Fibroblast of lung (primary cell): ENCODE data around the gene PPM1D. TPM values are rescaled to one million over a fixed set of nuclear protein-coding genes. Genes with fewer than 3 reads are reported as not detected.
"Not testable (repeated sequence)": the region's sequence is repeated elsewhere in the genome, so short reads cannot be mapped to it uniquely, and the experiment has no call there.

ENCODE experiments used
- DNase-seq, 2 donors: peaks; one replicate each; pipeline versions ENCODE4 v3.0.0 to v3.0.0-alpha.2; 2010; ENCODE audit warnings: low read depth in 2 of 2
- H2AFZ ChIP-seq: 2 replicates; pipeline ENCODE4 v1.5.1; 2012; ENCODE audit warnings: low read length, control low read depth, inconsistent platforms
- H3K27ac ChIP-seq: 2 replicates; pipeline ENCODE4 v1.5.1; 2011; ENCODE audit warnings: low read length, control low read depth; ENCODE audit not compliant: insufficient read depth
- H3K27me3 ChIP-seq: 2 replicates; pipeline ENCODE4 v1.5.1; 2011; ENCODE audit warnings: mild to moderate bottlenecking, low read length; ENCODE audit not compliant: control insufficient read depth, insufficient read depth
- H3K36me3 ChIP-seq: 2 replicates; pipeline ENCODE4 v1.5.1; 2011; ENCODE audit warnings: low read length; ENCODE audit not compliant: control insufficient read depth, insufficient read depth
- H3K4me1 ChIP-seq: 2 replicates; pipeline ENCODE4 v1.5.1; 2011; ENCODE audit warnings: low read length; ENCODE audit not compliant: control insufficient read depth, insufficient read depth; ENCODE audit errors: extremely low read depth
- H3K4me2 ChIP-seq: 2 replicates; pipeline ENCODE4 v1.5.1; 2011; ENCODE audit warnings: low read length, control low read depth; ENCODE audit not compliant: insufficient read depth; ENCODE audit errors: extremely low read depth
- H3K4me3 ChIP-seq, 4 experiments: fragments of 200-600 bp in 1 of 4; sonication (generic) in 1 of 4; replicated peaks in 1 of 4; 2 replicates each; pipeline ENCODE4 v1.5.1; 2011 to 2016; ENCODE audit warnings: low read length in 4 of 4, low read depth in 3 of 4, mild to moderate bottlenecking in 3 of 4, control low read depth in 2 of 4, inconsistent platforms in 1 of 4, mixed read lengths in 1 of 4; ENCODE audit not compliant: insufficient read depth in 1 of 4; ENCODE audit errors: control extremely low read depth in 1 of 4
- H3K79me2 ChIP-seq: 2 replicates; pipeline ENCODE4 v1.5.1; 2012; ENCODE audit warnings: mild to moderate bottlenecking, low read length, inconsistent platforms; ENCODE audit not compliant: control insufficient read depth, insufficient read depth
- H3K9ac ChIP-seq: 2 replicates; pipeline ENCODE4 v1.5.1; 2011; ENCODE audit warnings: mild to moderate bottlenecking, low read length, control low read depth; ENCODE audit not compliant: insufficient read depth
- H3K9me3 ChIP-seq: 2 replicates; pipeline ENCODE4 v1.5.1; 2012; ENCODE audit warnings: low read depth, low read length; ENCODE audit not compliant: control insufficient read depth, insufficient read depth
- H4K20me1 ChIP-seq: 2 replicates; pipeline ENCODE4 v1.5.1; 2011; ENCODE audit warnings: low read length; ENCODE audit not compliant: control insufficient read depth, insufficient read depth; ENCODE audit errors: extremely low read depth
- EZH2 ChIP-seq: IDR thresholded peaks from 2 replicates; pipeline ENCODE4 v1.5.1; 2012; ENCODE audit warnings: low read length, control low read depth, mild to moderate bottlenecking; ENCODE audit errors: missing control alignments
- polyA plus RNA-seq, 2 donors: library from polyadenylated mRNA; depleted of rRNA in 1 of 2; stranded (reverse) in 1 of 2; unstranded in 1 of 2; fragments of >200 nt; gene quantifications; 2 replicates each; pipeline ENCODE4 v1.2.1, GENCODE V29; 2011 to 2012; ENCODE audit warnings: missing spikeins in 1 of 2
- total RNA-seq: library from RNA; depleted of rRNA; stranded (reverse); fragments of >200 nt; gene quantifications from 2 replicates; pipeline ENCODE4 v1.2.1, GENCODE V29; 2014
- TF ChIP-seq, protein P1 (sequence below), 2 donors: IDR thresholded peaks in 1 of 2; conservative IDR thresholded peaks in 1 of 2; 1 replicate in 1 of 2; 2 replicates in 1 of 2; pipeline ENCODE4 v1.5.1; 2011 to 2012; ENCODE audit warnings: low read length in 2 of 2, control low read depth in 1 of 2, inconsistent platforms in 1 of 2, low read depth in 1 of 2, mild to moderate bottlenecking in 1 of 2

PPM1D gene
- total and polyA plus RNA-seq, 2 donors (not counting 1 experiment from before 2014, with no cell fraction given), result 6.8 to 12.4 TPM

- no peak for DNase-seq
- Histone ChIP-seq H3K27me3 (no peaks in the 10 kb centered on the region), H3K79me2 (no peaks in the 10 kb centered on the region), H3K9ac (no peak overlapping the region), H3K27ac (no peak overlapping the region), H3K36me3 (no peaks in the 10 kb centered on the region), H2AFZ (no peak overlapping the region), H3K9me3 (no peaks in the 10 kb centered on the region), H4K20me1 (no peaks in the 10 kb centered on the region), H3K4me2 (no peak overlapping the region), H3K4me3 (no peak overlapping the region), H3K4me1 (no peaks in the 10 kb centered on the region)
- TF ChIP-seq, protein P1, sequence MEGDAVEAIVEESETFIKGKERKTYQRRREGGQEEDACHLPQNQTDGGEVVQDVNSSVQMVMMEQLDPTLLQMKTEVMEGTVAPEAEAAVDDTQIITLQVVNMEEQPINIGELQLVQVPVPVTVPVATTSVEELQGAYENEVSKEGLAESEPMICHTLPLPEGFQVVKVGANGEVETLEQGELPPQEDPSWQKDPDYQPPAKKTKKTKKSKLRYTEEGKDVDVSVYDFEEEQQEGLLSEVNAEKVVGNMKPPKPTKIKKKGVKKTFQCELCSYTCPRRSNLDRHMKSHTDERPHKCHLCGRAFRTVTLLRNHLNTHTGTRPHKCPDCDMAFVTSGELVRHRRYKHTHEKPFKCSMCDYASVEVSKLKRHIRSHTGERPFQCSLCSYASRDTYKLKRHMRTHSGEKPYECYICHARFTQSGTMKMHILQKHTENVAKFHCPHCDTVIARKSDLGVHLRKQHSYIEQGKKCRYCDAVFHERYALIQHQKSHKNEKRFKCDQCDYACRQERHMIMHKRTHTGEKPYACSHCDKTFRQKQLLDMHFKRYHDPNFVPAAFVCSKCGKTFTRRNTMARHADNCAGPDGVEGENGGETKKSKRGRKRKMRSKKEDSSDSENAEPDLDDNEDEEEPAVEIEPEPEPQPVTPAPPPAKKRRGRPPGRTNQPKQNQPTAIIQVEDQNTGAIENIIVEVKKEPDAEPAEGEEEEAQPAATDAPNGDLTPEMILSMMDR (conservative IDR thresholded peaks at IDR 0.05 in 1 of 2, IDR thresholded peaks at IDR 0.05 in 1 of 2; ENCODE audit: low read depth in 1 of 2, low read length in 2 of 2), result no peak
- no peak for TF ChIP-seq EZH2
Observed at GRCh38 chr17:60590070-60590469, 9.9 kb upstream of the PPM1D start.

DNA sequence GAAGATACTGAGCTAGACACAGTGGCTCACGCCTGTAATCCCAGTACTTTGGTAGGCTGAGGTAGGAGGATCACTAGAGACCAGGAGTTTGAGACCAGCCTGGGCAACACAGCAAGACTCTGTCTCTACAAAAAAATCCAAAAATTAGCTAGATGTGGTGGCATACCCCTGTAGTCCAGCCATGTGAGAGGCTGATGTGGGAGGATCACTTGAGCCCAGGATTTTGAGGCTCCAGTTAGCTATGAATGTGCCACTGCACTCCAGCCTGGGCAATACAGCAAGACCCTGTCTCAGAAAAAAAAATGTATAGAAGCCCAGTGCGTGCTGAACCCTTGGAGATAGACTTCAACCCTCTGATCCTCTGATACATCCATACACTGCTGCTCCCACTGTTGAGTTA lies 7.2 kb upstream of the PPM1D start:
- DNase-seq, result no peak
- H2AFZ ChIP-seq, result no peak overlapping the region

GRCh38 chr17:60593441-60594036 lies 6.5 kb upstream of the PPM1D start:
- H2AFZ ChIP-seq, H3K4me3 ChIP-seq, H3K9me3 ChIP-seq, H4K20me1 ChIP-seq, DNase-seq, H3K27me3 ChIP-seq, H3K79me2 ChIP-seq, H3K36me3 ChIP-seq, H3K4me2 ChIP-seq, H3K27ac ChIP-seq, H3K9ac ChIP-seq, H3K4me1 ChIP-seq: not testable (repeated sequence)

More for the DNA sequence above, 7.2 kb upstream of the PPM1D start:
- no peaks in the 10 kb centered on the region for H3K4me1 ChIP-seq
- no peaks in the 10 kb centered on the region for H3K36me3 ChIP-seq
- H3K27me3 ChIP-seq, result no peaks in the 10 kb centered on the region
- no peak overlapping the region for H3K4me2 ChIP-seq
- H3K79me2 ChIP-seq, result no peaks in the 10 kb centered on the region
- TF ChIP-seq, protein P1 (conservative IDR thresholded peaks at IDR 0.05 in 1 of 2, IDR thresholded peaks at IDR 0.05 in 1 of 2; ENCODE audit: low read depth in 1 of 2, low read length in 2 of 2), result no peak
- no peak for TF ChIP-seq EZH2
- H3K9me3 ChIP-seq, result no peaks in the 10 kb centered on the region
- H3K9ac ChIP-seq, result no peak overlapping the region
- H3K27ac ChIP-seq, result no peak overlapping the region
- H4K20me1 ChIP-seq, result no peaks in the 10 kb centered on the region
- no peak overlapping the region for H3K4me3 ChIP-seq

DNA sequence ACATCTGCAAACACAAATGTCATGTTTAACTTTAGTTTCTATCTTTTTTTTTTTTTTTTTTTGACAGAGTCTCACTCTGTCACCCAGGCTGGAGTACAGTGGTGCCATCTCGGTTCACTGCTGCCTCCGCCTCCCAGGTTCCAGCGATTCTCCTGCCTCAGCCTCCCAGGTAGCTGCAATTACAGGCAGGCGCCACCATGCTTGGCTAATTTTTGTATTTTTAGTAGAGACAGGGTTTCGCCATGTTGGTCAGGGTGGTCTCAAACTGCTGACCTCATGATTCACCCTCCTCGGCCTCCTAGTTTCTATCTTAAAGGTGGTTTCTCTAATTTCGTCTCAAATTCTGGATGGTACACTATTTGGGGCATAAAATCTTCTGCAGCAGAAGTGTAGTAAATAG lies 5.8 kb upstream of the PPM1D start:
- H4K20me1 ChIP-seq, H3K4me3 ChIP-seq, H3K9me3 ChIP-seq, H3K36me3 ChIP-seq, H3K9ac ChIP-seq, DNase-seq, H3K27ac ChIP-seq, H3K27me3 ChIP-seq, H2AFZ ChIP-seq, H3K79me2 ChIP-seq, H3K4me2 ChIP-seq, H3K4me1 ChIP-seq: not testable (repeated sequence)
